ENCODE results near the gene CD58.

CD58 gene

DNA sequence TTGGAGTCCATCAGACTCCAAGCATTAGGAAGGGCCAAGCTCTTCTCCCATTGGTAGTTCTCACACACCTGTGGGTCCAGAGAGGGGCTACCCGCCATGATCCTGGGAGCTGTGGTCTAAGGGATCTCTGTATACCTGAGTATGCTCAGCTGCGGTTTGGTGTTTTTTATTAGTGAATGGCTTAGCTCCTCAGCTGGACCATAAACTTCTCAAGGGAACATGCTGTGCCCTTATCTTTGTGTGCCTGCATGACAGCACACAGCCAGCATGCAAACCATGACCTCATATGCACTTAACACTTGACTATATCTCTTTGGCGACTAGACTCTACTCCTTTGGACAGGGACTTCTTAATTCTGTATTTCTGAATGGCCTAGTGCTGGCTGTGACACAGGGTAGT lies 94.5 kb downstream of the CD58 start:
- DNase-seq (ENCODE audit: low read depth), result no peak
- H3K4me3 ChIP-seq (ENCODE audit: control insufficient read depth, low read depth, low read length), result no peak overlapping the region
- no peak for TF ChIP-seq CTCF (conservative IDR thresholded peaks at IDR 0.05; ENCODE audit: control insufficient read depth, insufficient read depth, low read depth, low read length)

GRCh38 chr1:116475850-116476218 lies 95.0 kb downstream of the CD58 start:
- no peak overlapping the region for H3K4me3 ChIP-seq (ENCODE audit: control insufficient read depth, low read depth, low read length)
- TF ChIP-seq CTCF (conservative IDR thresholded peaks at IDR 0.05; ENCODE audit: control insufficient read depth, insufficient read depth, low read depth, low read length), result no peak
- no peak for DNase-seq (ENCODE audit: low read depth)

DNA sequence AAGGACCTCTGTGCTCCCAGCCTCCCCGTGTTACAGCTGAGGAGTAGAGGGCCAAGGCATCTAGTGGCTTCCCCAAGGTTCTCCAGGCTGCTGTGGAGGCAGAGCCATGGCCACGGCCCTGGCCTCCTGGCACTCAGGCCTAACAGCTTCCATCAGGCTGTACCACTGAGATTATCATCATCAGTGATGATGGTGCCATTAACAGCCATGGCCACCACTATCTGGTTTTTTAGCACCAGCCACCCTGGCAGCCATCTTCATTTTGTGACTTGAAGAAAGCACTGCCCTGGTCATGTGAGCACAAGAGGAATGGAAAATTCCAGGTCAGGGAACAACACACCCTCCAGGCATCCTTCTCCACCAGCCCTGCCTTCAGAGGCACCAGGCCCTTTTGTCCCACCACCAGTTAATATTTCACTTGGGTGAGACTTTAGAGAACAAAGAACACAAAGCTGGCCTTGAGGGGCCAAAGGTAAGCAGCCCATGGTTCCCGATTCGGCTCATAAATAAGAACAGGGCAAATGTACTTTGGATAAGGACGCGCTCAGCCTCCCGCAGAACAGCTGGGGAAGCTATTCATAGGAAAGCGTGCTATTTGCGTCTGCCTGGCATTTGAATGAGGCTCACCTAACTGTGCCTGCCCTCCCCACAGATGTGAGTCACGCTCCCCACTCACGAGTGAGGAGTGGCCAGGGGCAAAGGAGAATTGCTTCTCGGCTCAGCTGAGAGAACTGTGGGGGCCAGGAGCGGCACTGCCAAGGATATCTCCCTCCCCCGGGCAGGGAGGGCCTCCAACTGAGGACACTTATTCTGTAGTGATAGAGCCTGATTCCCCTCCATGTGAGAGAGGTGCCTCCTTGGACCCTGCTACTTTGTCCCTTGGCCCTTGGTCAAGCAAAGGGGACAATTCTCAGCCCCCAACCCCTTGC lies 95.6 kb downstream of the CD58 start:
- no peak for DNase-seq (ENCODE audit: low read depth)
- H3K4me3 ChIP-seq (ENCODE audit: control insufficient read depth, low read depth, low read length), result no peak overlapping the region
- no peak for TF ChIP-seq CTCF (conservative IDR thresholded peaks at IDR 0.05; ENCODE audit: control insufficient read depth, insufficient read depth, low read depth, low read length)

GRCh38 chr1:116472431-116472961 lies 98.3 kb downstream of the CD58 start:
- TF ChIP-seq CTCF (conservative IDR thresholded peaks at IDR 0.05; ENCODE audit: control insufficient read depth, insufficient read depth, low read depth, low read length), result no peak
- H3K4me3 ChIP-seq (ENCODE audit: control insufficient read depth, low read depth, low read length), result no peak overlapping the region
- DNase-seq (ENCODE audit: low read depth), result peak; percentile 11

GRCh38 chr1:116471241-116471640 lies 99.6 kb downstream of the CD58 start:
- DNase-seq (ENCODE audit: low read depth), result no peak
- no peak overlapping the region for H3K4me3 ChIP-seq (ENCODE audit: control insufficient read depth, low read depth, low read length)
- TF ChIP-seq CTCF (conservative IDR thresholded peaks at IDR 0.05; ENCODE audit: control insufficient read depth, insufficient read depth, low read depth, low read length), result no peak

DNA sequence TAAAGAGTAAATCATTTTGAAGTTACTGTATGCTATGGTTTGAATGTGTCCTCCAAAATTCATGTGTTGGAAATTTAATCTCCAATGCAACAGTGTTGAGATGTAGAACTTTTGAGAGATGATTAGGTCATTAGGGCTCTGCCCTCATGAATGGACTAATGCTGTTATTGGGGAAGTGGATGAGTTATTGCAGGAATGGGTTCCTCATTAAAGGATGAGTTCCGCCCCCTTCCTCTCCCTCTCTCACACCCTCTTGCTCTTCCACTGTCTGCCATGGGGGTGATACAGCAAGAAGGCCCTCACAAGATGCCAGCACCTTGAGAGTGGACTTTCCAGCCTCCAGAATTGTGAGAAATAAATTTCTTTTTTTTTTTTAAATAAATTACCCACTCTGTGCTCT lies 100.2 kb downstream of the CD58 start:
- no peak for TF ChIP-seq CTCF (conservative IDR thresholded peaks at IDR 0.05; ENCODE audit: control insufficient read depth, insufficient read depth, low read depth, low read length)
- H3K4me3 ChIP-seq (ENCODE audit: control insufficient read depth, low read depth, low read length), result no peak overlapping the region
- no peak for DNase-seq (ENCODE audit: low read depth)
